ENCODE data around the gene ANO2.

- no peak for TF ChIP-seq SP1 (IDR thresholded peaks at IDR 0.05)
- no peak for TF ChIP-seq REST (IDR thresholded peaks at IDR 0.05)
- TF ChIP-seq, protein P1, sequence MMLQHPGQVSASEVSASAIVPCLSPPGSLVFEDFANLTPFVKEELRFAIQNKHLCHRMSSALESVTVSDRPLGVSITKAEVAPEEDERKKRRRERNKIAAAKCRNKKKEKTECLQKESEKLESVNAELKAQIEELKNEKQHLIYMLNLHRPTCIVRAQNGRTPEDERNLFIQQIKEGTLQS (IDR thresholded peaks at IDR 0.05): no peak
- TF ChIP-seq, protein P2, sequence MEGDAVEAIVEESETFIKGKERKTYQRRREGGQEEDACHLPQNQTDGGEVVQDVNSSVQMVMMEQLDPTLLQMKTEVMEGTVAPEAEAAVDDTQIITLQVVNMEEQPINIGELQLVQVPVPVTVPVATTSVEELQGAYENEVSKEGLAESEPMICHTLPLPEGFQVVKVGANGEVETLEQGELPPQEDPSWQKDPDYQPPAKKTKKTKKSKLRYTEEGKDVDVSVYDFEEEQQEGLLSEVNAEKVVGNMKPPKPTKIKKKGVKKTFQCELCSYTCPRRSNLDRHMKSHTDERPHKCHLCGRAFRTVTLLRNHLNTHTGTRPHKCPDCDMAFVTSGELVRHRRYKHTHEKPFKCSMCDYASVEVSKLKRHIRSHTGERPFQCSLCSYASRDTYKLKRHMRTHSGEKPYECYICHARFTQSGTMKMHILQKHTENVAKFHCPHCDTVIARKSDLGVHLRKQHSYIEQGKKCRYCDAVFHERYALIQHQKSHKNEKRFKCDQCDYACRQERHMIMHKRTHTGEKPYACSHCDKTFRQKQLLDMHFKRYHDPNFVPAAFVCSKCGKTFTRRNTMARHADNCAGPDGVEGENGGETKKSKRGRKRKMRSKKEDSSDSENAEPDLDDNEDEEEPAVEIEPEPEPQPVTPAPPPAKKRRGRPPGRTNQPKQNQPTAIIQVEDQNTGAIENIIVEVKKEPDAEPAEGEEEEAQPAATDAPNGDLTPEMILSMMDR (IDR thresholded peaks at IDR 0.05; ENCODE audit: low read depth, low read length, missing input control): no peak
Observed at GRCh38 chr12:5581019-5581418, 364.0 kb downstream of the ANO2 start.

Data from liver (tissue), 3 donors.